Coronary artery (tissue), 2 donors: ENCODE results near the gene KLHL2.

Experiments used
- DNase-seq: peaks from one replicate; pipeline ENCODE4 v3.0.0-alpha.2; 2017; ENCODE audit warnings: low spot score
- H3K27ac ChIP-seq, 2 donors: fragments of 200-600 bp; sonication (generic); one replicate each; pipeline ENCODE4 v1.5.1; 2016 to 2019
- H3K4me3 ChIP-seq: fragments of 200-600 bp; sonication (generic); 2 replicates; pipeline ENCODE4 v1.5.1; 2016; ENCODE audit warnings: mild to moderate bottlenecking, moderate library complexity
- CTCF ChIP-seq: fragments of 200-600 bp; sonication (generic); IDR thresholded peaks from one replicate; pipeline ENCODE4 v1.5.1; 2019; ENCODE audit warnings: antibody characterized with exemption

KLHL2 gene

GRCh38 chr4:165343353-165344191, 136.2 kb downstream of the KLHL2 start:
- no peak for DNase-seq
- H3K4me3 ChIP-seq, result no peak overlapping the region
- no peak for TF ChIP-seq CTCF
- H3K27ac ChIP-seq, result no peak overlapping the region

DNA sequence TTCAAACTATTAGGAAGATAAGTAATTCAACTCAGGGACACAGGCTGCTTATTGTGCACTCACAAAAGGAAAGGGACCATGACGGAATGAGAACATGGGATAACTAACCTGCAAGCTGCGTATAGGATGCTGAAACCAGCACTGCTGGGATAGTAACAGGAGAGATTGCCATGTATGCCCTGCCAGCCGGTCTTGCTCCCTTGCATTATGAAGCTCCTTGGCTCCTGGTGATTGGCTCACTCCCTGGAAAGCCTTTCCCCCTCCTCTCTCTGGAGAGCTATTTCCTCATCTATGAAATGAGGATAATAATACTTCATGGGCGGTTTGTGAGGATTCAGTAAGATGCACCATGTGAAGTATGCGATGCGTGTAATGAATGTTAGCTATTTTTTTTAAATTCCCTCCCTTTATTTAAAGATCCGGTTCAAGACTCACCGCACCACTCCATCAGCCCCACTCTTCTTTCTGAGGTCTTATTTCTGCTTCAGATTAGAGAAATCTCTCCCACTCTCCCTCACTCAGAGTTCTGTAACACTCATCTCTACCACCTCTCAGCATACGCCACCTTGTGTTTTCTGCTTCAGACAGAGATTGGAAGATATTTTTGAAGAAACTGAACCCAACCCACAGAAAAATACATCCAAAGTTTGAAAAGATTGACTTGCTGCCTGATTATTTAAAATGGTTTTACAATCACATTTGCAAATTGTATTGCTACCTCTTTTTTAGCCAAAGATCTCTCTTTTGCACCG, 138.5 kb downstream of the KLHL2 start:
- H3K27ac ChIP-seq, result no peak overlapping the region
- H3K4me3 ChIP-seq, result no peak overlapping the region
- TF ChIP-seq CTCF, result no peak
- DNase-seq, result no peak

GRCh38 chr4:165347647-165348569, 140.5 kb downstream of the KLHL2 start:
- no peak for TF ChIP-seq CTCF
- no peak for DNase-seq
- H3K27ac ChIP-seq, result no peak overlapping the region
- H3K4me3 ChIP-seq, result no peak overlapping the region

DNA sequence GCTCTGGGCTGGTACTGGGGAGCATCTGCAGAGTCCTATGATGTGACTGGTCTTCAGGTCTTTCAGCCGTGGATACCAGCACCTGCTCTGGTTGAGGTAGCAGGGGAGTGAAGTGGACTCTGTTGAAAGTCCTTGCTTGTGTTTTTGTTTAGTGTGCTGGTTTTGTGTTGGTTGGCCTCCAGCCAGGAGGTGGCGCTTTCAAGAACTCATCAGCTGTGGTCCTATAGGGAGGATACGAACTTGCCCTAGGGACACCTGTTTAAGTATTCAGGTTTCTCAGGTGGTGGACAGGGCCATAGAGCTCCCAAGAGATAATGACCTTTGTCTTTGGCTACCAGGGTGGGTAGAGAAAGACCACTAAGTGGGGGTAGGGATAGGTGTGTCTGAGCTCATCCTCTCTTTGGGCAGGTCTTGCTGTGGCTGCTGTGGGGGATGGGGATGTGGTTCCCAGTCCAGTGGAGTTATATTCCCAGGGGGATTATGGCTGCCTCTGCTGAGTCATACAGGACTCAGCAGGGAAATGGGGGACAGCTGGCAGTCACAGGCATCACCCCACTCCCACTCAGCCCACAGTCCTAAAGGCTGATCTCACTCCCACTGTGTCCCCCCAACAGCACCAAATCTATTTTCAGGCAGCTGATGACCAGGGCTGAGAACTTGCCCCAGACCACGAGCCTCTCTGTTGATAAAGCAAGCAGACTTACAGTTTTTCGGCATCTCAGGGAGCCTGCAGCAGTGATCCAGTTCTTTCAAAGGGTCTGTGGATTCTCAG, 144.2 kb downstream of the KLHL2 start:
- TF ChIP-seq CTCF, result no peak
- no peak overlapping the region for H3K27ac ChIP-seq
- DNase-seq, result no peak
- H3K4me3 ChIP-seq, result no peak overlapping the region

- no peak overlapping the region for H3K4me3 ChIP-seq
- peak; percentile 21 for TF ChIP-seq CTCF
- DNase-seq, result no peak
- H3K27ac ChIP-seq, result no peak overlapping the region
Observed at GRCh38 chr4:165355900-165356300, 148.5 kb downstream of the KLHL2 start.

DNA sequence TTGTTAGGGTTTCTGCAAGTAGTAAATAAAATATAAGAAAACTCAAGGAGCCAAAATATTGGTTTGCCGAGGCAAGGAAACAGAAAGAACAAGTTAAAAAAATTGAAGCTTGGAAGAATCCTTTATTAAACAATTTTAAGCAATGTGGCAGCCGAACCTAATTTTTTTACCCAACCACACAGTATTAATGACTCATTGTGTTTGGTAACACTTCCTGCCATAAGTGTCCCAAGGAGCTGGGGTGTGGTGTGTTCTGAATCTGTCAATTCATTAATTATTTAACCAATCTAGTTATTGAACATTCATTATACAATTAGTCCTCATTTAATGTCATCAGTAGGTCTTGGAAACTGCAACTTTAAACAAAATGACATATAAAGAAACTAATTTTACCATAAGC, 152.1 kb downstream of the KLHL2 start:
- no peak for TF ChIP-seq CTCF
- Histone ChIP-seq H3K27ac (no peak overlapping the region), H3K4me3 (no peak overlapping the region)
- DNase-seq, result no peak
